ENCODE measurements around the gene CTTNBP2NL.

GRCh38 chr1:112510340-112510739 lies 114.3 kb downstream of the CTTNBP2NL start:
- TF ChIP-seq CTCF (conservative IDR thresholded peaks at IDR 0.05; ENCODE audit: low read length) (no peak), EZH2phosphoT487 (IDR thresholded peaks at IDR 0.05; ENCODE audit: borderline replicate concordance) (no peak)
